Muscle of back (tissue), 11 donors: ENCODE data around the gene RFTN1. TPM values are rescaled to one million over a fixed set of nuclear protein-coding genes. Genes with fewer than 3 reads are reported as not detected.

ENCODE experiments used
- DNase-seq, 3 donors: peaks; one replicate each; pipeline versions ENCODE4 v3.0.0 to v3.0.0-alpha.2; 2013
- polyA plus RNA-seq, 10 donors: library from polyadenylated mRNA; unstranded; fragments of 120-200 nt; gene quantifications; one replicate each; pipeline ENCODE4 v1.2.1, GENCODE V29; 2013; ENCODE audit not compliant: insufficient read length in 10 of 10

RFTN1 gene
- polyA plus RNA-seq, 10 donors = 11.3 to 19.7 (median 16.1) TPM

DNA sequence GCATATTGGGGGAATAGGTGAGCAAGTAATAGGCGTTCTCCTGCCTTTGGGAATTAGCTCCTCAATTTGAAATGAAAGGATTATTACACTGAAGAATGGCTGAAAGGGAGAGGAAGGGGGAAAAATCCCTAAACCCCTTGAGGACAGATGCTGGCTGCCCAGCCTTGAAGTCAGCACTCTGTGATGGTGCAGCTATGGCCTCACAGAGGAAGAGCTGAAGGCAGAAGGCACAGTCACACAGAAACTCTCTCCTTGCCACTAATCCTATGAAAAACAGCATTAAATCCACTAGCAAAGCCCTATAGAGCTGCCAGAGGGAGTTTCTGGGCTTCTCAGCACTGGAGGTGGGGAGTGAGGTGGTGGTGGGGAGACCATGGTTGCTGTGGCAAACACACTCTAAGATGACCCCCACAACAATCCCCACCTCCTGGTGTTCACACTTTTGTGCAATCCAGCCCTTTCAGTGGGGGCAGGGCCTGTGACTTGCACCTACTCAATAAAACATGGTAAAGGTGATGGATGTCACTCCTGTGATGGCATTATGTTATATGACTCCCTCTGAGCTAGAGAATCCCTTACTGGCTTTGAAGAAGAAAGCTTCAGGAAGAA, 101.2 kb downstream of the RFTN1 start:
- no peak for DNase-seq

- no peak for DNase-seq
These were observed 102.1 kb downstream of the RFTN1 start for GRCh38 chr3:16411441-16411840.

GRCh38 chr3:16410659-16411058, 102.8 kb downstream of the RFTN1 start:
- DNase-seq = no peak

DNA sequence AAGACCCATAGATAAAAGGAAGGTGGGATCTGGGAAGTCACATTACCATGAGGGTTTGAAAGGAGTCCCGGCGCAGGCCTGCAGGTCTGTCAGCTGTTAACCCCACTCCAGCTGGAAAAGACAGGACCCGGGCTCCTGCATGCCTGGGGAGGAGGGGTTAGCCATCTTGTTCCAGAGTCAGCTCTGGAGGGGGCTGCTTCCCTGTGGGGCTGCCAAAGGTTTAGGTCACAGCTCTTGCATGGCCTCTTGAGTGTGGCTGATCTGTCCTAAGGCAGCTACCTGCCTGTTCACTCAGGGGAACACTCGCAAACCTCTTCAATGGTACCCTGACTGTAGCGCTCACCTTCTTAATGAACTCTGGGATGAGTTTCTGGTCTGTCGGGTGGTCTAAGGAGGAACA, 104.5 kb downstream of the RFTN1 start:
- DNase-seq = no peak

DNA sequence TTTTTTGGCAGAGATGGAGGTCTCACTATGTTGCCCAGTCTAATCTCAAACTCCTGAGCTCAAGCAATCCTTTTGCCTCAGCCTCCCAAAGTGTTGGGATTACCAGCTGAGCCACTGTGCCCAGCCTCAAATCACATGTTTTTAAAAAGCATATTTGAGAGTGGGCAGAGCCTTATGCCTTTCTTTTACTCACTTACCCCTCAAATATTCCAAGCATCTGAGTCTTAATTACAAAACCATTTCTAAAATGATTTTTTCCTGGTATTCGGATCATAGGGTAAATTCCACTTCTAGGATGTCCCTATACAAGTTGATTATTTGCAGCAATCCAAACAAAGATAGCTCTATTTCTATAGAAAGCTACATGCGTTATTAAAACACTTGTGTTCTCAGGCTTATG, 106.1 kb downstream of the RFTN1 start:
- DNase-seq = no peak

DNA sequence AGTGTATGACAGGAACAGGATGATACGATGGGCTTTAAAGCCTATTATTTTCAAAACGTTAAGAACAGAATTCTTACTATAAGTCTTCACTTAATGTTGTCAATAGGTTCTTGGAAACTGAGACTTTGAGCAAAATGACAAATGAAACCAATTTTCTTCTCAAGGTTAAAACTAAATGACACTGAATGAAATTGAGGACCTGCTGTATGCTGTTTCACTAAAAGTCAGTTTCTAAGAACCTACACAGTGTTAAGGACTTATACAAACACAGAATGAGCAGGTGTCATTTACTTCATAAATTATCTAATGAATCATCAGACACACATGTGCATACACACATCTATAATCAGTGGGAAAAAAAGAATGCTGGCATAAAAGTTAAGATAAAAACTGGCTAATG, 106.9 kb downstream of the RFTN1 start:
- DNase-seq = no peak

- no peak for DNase-seq
These were observed 107.3 kb downstream of the RFTN1 start for GRCh38 chr3:16406166-16406565.

GRCh38 chr3:16404349-16404895, 109.1 kb downstream of the RFTN1 start:
- DNase-seq = no peak

- DNase-seq = no peak
These were observed 111.0 kb downstream of the RFTN1 start for GRCh38 chr3:16402451-16402850.

DNA sequence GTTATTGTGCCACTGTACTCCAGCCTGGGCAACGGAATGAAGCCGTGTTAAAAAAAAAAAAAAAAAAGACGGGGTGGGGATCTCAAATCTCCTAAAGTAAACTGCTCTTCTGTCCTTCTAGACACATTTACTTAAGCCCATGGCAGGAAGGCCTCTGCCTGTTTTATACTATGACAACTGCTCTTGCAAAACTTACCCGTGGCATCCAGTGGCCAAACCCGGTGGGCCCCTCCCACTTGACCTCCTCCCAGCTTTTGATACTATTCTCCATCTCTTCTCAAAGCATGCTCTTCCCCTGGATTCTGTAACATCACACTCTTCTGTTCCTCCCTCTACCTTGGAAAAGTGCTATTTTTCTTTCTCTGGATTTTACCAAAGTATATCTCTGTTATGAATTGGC, 112.2 kb downstream of the RFTN1 start:
- no peak for DNase-seq

- DNase-seq = no peak
These were observed 113.2 kb downstream of the RFTN1 start for GRCh38 chr3:16400106-16400931.

DNA sequence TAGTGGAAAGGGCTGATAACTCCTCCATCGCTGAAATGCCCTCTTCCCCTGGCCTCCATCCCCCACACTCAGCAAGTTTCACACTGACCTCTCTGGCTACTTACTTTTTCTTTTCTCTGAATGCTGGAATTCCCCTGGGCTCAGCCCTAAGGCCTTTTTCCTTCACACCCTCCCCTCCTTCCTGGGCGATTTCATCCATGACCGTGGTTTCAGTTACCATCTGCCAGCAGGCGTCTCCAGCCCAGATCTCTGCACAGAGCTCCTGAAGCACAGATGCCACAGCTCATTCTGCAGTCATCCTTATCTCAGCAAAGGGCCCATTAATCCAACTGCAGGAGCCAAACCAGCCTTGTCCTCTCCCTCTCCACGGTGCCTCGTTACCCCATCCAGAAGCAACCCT, 114.0 kb downstream of the RFTN1 start:
- peak in 2 of 3 donors; percentile 23 to 49 for DNase-seq

GRCh38 chr3:16398648-16399047, 114.9 kb downstream of the RFTN1 start:
- no peak for DNase-seq

GRCh38 chr3:16396202-16396601, 117.3 kb downstream of the RFTN1 start:
- no peak for DNase-seq

DNA sequence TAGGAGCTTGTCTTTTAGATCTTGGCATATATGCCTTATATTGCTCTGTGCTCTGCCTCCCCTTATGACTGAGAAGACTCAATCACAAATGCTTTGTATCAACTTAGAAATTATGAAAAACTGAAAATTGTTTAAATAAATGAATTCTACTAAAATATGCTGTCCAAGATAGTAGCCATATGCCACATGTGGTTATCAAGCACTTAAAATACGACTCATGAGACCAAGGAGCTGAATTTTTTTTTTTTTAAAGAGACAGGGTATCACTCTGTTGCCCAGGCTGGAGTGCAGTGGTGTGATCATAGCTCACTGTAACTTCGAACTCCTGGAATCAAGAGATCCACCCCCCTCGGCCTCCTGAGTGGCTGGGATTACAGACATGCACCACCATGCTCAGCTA, 118.3 kb downstream of the RFTN1 start:
- no peak for DNase-seq

GRCh38 chr3:16394639-16395038, 118.9 kb downstream of the RFTN1 start:
- no peak for DNase-seq

- peak in 1 of 3 donors; percentile 41 for DNase-seq
These were observed 120.8 kb downstream of the RFTN1 start for GRCh38 chr3:16392717-16393116.

DNA sequence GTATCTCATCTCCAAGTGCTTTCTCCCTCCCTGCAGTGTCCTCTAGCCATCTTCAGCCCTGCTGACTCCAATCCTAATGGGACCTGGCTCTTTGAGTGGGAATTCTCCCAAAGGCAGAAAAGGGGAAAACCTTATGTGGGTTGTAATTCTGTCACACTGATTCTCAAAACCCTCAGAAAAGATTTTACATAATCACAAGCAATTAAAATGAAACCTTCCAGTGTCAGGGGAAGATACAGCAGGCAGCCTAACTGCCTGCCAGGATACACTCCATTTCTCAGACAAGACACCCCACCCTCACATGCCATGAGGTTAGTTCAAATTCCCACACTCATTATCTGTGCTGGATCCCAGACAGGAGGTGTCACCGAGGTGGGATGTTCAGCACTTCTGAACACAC, 121.4 kb downstream of the RFTN1 start:
- no peak for DNase-seq

DNA sequence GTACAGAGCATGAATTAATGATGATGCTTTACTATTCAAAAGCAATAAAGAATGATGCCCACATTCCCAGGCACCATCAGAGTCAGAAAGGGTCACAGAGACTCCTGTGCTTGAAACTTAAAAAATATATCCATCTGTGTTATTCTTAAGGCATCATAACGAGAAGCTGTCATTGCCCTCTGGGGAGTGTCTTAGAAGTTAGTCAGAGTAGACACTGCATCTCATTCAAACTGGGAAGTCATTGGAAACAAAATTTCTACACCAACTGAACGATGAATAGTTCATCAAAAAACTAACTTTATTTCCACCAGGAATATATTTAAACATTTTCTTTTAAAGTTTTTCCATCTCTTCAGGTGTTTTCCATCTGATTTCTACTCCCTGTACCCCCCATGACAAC, 122.9 kb downstream of the RFTN1 start:
- no peak for DNase-seq

DNA sequence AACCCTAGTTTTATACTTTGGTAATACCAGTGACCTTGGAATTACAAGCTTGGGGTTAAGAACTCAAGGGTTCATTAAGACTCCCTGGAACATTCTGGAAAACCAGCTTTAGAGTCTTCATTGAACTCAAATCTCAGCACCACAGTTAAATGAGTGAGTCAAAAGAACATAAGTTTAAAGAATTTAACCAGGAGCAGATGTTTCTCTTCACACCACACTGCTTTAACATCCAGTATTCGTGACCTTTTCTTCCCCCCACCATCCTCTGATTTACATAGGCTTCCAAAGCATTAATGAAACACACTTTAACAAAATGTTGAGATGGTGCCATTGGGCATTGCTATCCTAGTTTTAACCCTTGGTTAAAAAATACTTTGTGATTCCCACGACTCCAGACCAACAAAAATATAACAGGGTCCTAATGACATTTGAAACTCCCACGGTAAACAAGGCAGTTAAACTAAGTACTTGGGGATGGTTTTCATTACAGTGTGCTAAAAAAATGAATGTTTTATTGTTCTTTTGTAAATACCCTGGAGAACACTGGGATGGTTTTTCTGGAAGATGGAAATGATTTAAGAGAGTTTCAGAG, 124.6 kb downstream of the RFTN1 start:
- DNase-seq = peak; percentile 57 to 88 (median 62)

- DNase-seq = no peak
These were observed 126.9 kb downstream of the RFTN1 start for GRCh38 chr3:16386561-16386960.

DNA sequence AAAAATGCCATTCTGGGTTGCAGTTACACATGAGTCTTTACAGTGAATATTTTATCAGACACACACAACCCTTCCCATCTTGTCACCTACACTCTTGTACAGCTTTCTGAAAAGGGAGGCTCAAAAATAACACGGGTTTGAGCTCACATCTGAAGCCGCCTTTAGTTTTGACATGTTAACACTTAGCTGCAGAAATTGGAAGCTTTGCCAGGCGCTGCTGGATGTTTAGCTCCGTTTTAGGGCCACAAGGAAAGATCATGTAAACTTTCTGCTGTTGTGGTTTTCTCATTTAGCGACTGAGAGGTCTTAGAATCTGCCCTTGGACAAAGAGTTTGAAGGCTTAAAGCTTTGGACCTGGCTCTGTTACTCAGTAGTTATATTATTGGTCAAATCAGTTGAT, 128.3 kb downstream of the RFTN1 start:
- no peak for DNase-seq

DNA sequence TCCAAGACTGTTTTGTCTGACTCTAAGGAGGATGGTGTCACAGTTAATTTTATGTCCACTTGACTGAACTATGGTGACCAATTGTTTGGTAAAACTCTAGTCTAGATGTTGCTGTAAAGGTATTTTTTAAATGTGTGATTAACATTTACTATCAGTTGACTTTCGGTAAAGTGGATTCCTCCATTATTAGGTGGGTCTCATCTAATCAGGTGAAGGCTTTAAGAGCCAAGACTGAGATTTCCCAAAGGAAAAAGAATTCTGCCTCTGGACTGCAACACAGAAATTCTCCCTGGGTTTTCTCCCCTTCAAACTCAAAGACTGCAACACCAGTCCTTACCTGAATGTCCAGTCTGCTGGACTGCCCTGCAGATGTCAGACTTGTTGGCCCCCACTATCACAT, 129.6 kb downstream of the RFTN1 start:
- no peak for DNase-seq
